GM23338 (cell line): ENCODE measurements around the gene DYNLT5. TPM values are rescaled to one million over a fixed set of nuclear protein-coding genes. Genes with fewer than 3 reads are reported as not detected.

Experiments
- ATAC-seq: fragments of 200-7000 bp; cut with Tn5 transposase; 3 replicates; pipeline ENCODE4 v1.9.1; 2020
- DNase-seq: peaks from one replicate; pipeline ENCODE4 v3.0.0-alpha.2; 2015; ENCODE audit warnings: low spot score
- H2AFZ ChIP-seq: fragments of 200-600 bp; sonication (generic); 2 replicates; pipeline ENCODE4 v1.8.0; 2016; ENCODE audit warnings: antibody characterized with exemption, mild to moderate bottlenecking, moderate library complexity
- H3F3A ChIP-seq: fragments of 200-600 bp; sonication (generic); replicated peaks from 2 replicates; pipeline ENCODE4 v1.8.0; 2017; ENCODE audit warnings: antibody characterized with exemption, mixed run types, low read depth
- H3K27ac ChIP-seq: fragments of 200-600 bp; sonication (generic); 2 replicates; pipeline ENCODE4 v1.6.1; 2016; ENCODE audit warnings: low read depth
- H3K27me3 ChIP-seq: fragments of 200-600 bp; sonication (generic); 2 replicates; pipeline ENCODE4 v1.8.0; 2016; ENCODE audit warnings: mild to moderate bottlenecking, mixed run types, moderate library complexity; ENCODE audit not compliant: insufficient read depth
- H3K36me3 ChIP-seq: fragments of 200-600 bp; sonication (generic); 2 replicates; pipeline ENCODE4 v1.8.0; 2016; ENCODE audit warnings: mild to moderate bottlenecking; ENCODE audit not compliant: insufficient read depth
- H3K4me1 ChIP-seq: fragments of 200-600 bp; sonication (generic); 2 replicates; pipeline ENCODE4 v1.8.0; 2016; ENCODE audit warnings: mild to moderate bottlenecking, moderate library complexity; ENCODE audit not compliant: insufficient read depth
- H3K4me2 ChIP-seq: fragments of 200-600 bp; sonication (generic); 2 replicates; pipeline ENCODE4 v1.7.1; 2017; ENCODE audit warnings: mixed run types
- H3K4me3 ChIP-seq: fragments of 200-600 bp; sonication (generic); 2 replicates; pipeline ENCODE4 v1.6.1; 2016; ENCODE audit warnings: mixed run types
- H3K79me2 ChIP-seq: fragments of 200-600 bp; sonication (generic); replicated peaks from 2 replicates; pipeline ENCODE4 v1.8.0; 2017; ENCODE audit warnings: mild to moderate bottlenecking; ENCODE audit not compliant: insufficient read depth
- H3K9me2 ChIP-seq: fragments of 200-600 bp; sonication (generic); 2 replicates; pipeline ENCODE4 v1.8.0; 2017; ENCODE audit not compliant: insufficient read depth
- H4K20me1 ChIP-seq: fragments of 200-600 bp; sonication (generic); replicated peaks from 2 replicates; pipeline ENCODE4 v1.8.0; 2017; ENCODE audit warnings: mild to moderate bottlenecking; ENCODE audit not compliant: insufficient read depth
- H3K27ac Mint-ChIP-seq: 2 replicates; pipeline ENCODE4 v1.8.0; 2020; ENCODE audit warnings: inconsistent platforms, mild to moderate bottlenecking, moderate library complexity, mixed read lengths
- H3K27me3 Mint-ChIP-seq: 3 replicates; pipeline ENCODE4 v1.8.0; 2022; ENCODE audit warnings: low read depth, mild to moderate bottlenecking, moderate library complexity, mixed read lengths, inconsistent platforms; ENCODE audit not compliant: insufficient read depth, poor library complexity
- H3K36me3 Mint-ChIP-seq: 3 replicates; pipeline ENCODE4 v1.8.0; 2021; ENCODE audit warnings: low read depth, mild to moderate bottlenecking, inconsistent platforms, moderate library complexity, mixed read lengths
- H3K4me1 Mint-ChIP-seq: 3 replicates; pipeline ENCODE4 v1.8.0; 2020; ENCODE audit warnings: mild to moderate bottlenecking, inconsistent platforms, mixed read lengths
- H3K4me3 Mint-ChIP-seq: 3 replicates; pipeline ENCODE4 v1.8.0; 2021; ENCODE audit warnings: moderate library complexity, mild to moderate bottlenecking, inconsistent platforms, mixed read lengths
- H3K9me3 Mint-ChIP-seq: 3 replicates; pipeline ENCODE4 v1.8.0; 2020; ENCODE audit warnings: moderate library complexity, mild to moderate bottlenecking, inconsistent platforms, mixed read lengths
- CTCF ChIP-seq, 2 experiments: fragments of 200-600 bp in 1 of 2; sonication (generic) in 1 of 2; conservative IDR thresholded peaks; 2 replicates each; pipeline versions ENCODE4 v1.5.1 to v1.6.1; 2016 to 2017; ENCODE audit warnings: antibody characterized with exemption in 2 of 2, low read depth in 2 of 2, mild to moderate bottlenecking in 2 of 2, moderate library complexity in 1 of 2
- EZH2 ChIP-seq: fragments of 200-600 bp; sonication (generic); IDR thresholded peaks from one replicate; pipeline ENCODE4 v1.8.0; 2017; ENCODE audit warnings: antibody characterized with exemption, mild to moderate bottlenecking, low read depth; ENCODE audit not compliant: unreplicated experiment
- JUNB ChIP-seq: IDR thresholded peaks from one replicate; pipeline ENCODE4 v1.6.1; 2016; ENCODE audit warnings: antibody characterized with exemption; ENCODE audit not compliant: unreplicated experiment
- NANOG ChIP-seq: IDR thresholded peaks from 2 replicates; pipeline ENCODE4 v1.6.1; 2016; ENCODE audit warnings: antibody characterized with exemption, borderline replicate concordance
- POLR2AphosphoS5 ChIP-seq: IDR thresholded peaks from 2 replicates; pipeline ENCODE4 v1.6.1; 2016; ENCODE audit warnings: antibody characterized with exemption, low read depth
- ZNF114 ChIP-seq: fragments of 250-450 bp; sonication (Bioruptor Pico); IDR thresholded peaks from 2 replicates; pipeline ENCODE4 v1.5.0; 2020; ENCODE audit warnings: mild to moderate bottlenecking, moderate library complexity
- polyA plus RNA-seq: library from polyadenylated mRNA; unstranded; fragments of >200 nt; fragmentation: Nextera tagmentation; extraction: Ambion mirVana; gene quantifications from 2 replicates; pipeline ENCODE4 v1.2.1, GENCODE V29; 2016
- total RNA-seq: library from RNA; depleted of rRNA; stranded (reverse); fragments of >200 nt; shearing (Covaris generic); gene quantifications from 2 replicates; pipeline ENCODE4 v1.2.3, GENCODE V29; 2014
- TF ChIP-seq, protein P1 (sequence below): fragments of 250-450 bp; sonication (Bioruptor Pico); IDR thresholded peaks from 2 replicates; pipeline ENCODE4 v1.5.0; 2020; ENCODE audit warnings: mild to moderate bottlenecking, moderate library complexity
- TF ChIP-seq, protein P2 (sequence below): IDR thresholded peaks from one replicate; pipeline ENCODE4 v1.6.1; 2018; ENCODE audit warnings: antibody characterized with exemption; ENCODE audit not compliant: unreplicated experiment

DYNLT5 gene
- total and polyA plus RNA-seq, 2 experiments from 2014 or later = 0.95 to 2.8 TPM

GRCh38 chr1:66745451-66745850, 6.8 kb upstream of the DYNLT5 start (continued):
- TF ChIP-seq, protein P1, sequence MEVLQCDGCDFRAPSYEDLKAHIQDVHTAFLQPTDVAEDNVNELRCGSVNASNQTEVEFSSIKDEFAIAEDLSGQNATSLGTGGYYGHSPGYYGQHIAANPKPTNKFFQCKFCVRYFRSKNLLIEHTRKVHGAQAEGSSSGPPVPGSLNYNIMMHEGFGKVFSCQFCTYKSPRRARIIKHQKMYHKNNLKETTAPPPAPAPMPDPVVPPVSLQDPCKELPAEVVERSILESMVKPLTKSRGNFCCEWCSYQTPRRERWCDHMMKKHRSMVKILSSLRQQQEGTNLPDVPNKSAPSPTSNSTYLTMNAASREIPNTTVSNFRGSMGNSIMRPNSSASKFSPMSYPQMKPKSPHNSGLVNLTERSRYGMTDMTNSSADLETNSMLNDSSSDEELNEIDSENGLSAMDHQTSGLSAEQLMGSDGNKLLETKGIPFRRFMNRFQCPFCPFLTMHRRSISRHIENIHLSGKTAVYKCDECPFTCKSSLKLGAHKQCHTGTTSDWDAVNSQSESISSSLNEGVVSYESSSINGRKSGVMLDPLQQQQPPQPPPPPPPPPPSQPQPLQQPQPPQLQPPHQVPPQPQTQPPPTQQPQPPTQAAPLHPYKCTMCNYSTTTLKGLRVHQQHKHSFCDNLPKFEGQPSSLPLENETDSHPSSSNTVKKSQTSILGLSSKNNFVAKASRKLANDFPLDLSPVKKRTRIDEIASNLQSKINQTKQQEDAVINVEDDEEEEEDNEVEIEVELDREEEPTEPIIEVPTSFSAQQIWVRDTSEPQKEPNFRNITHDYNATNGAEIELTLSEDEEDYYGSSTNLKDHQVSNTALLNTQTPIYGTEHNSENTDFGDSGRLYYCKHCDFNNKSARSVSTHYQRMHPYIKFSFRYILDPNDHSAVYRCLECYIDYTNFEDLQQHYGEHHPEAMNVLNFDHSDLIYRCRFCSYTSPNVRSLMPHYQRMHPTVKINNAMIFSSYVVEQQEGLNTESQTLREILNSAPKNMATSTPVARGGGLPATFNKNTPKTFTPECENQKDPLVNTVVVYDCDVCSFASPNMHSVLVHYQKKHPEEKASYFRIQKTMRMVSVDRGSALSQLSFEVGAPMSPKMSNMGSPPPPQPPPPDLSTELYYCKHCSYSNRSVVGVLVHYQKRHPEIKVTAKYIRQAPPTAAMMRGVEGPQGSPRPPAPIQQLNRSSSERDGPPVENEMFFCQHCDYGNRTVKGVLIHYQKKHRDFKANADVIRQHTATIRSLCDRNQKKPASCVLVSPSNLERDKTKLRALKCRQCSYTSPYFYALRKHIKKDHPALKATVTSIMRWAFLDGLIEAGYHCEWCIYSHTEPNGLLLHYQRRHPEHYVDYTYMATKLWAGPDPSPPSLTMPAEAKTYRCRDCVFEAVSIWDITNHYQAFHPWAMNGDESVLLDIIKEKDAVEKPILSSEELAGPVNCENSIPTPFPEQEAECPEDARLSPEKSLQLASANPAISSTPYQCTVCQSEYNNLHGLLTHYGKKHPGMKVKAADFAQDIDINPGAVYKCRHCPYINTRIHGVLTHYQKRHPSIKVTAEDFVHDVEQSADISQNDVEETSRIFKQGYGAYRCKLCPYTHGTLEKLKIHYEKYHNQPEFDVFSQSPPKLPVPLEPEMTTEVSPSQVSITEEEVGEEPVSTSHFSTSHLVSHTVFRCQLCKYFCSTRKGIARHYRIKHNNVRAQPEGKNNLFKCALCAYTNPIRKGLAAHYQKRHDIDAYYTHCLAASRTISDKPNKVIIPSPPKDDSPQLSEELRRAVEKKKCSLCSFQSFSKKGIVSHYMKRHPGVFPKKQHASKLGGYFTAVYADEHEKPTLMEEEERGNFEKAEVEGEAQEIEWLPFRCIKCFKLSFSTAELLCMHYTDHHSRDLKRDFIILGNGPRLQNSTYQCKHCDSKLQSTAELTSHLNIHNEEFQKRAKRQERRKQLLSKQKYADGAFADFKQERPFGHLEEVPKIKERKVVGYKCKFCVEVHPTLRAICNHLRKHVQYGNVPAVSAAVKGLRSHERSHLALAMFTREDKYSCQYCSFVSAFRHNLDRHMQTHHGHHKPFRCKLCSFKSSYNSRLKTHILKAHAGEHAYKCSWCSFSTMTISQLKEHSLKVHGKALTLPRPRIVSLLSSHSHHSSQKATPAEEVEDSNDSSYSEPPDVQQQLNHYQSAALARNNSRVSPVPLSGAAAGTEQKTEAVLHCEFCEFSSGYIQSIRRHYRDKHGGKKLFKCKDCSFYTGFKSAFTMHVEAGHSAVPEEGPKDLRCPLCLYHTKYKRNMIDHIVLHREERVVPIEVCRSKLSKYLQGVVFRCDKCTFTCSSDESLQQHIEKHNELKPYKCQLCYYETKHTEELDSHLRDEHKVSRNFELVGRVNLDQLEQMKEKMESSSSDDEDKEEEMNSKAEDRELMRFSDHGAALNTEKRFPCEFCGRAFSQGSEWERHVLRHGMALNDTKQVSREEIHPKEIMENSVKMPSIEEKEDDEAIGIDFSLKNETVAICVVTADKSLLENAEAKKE (CRISPR knock-in tag) = no peak
- TF ChIP-seq POLR2AphosphoS5 (no peak), CTCF (conservative IDR thresholded peaks at IDR 0.05; ENCODE audit: low read depth in 2 of 2) (no peak), EZH2 (no peak), NANOG (no peak), ZNF114 (CRISPR knock-in tag) (no peak), JUNB (no peak)

GRCh38 chr1:66747501-66747900, 4.8 kb upstream of the DYNLT5 start:
- H3K4me3 ChIP-seq = no peak overlapping the region
- Mint-ChIP-seq H3K4me3 (no peak overlapping the region), H3K4me1 (peaks cover 4% of the 10 kb centered on the region; the same call in 1 of the 3 replicates), H3K36me3 (no peaks in the 10 kb centered on the region), H3K27ac (no peak overlapping the region), H3K9me3 (no peaks in the 10 kb centered on the region), H3K27me3 (peaks cover 10% of the 10 kb centered on the region)
- no peaks in the 10 kb centered on the region for H3K4me1 ChIP-seq
- H2AFZ ChIP-seq = no peak overlapping the region
- no peak for DNase-seq
- peaks cover 16% of the 10 kb centered on the region; the same call in 1 of the 2 replicates for H3K27me3 ChIP-seq
- no peaks in the 10 kb centered on the region for H3F3A ChIP-seq
- no peaks in the 10 kb centered on the region for H3K36me3 ChIP-seq
- no peaks in the 10 kb centered on the region for H3K79me2 ChIP-seq
- H4K20me1 ChIP-seq = no peaks in the 10 kb centered on the region
- no peak overlapping the region for H3K4me2 ChIP-seq
- H3K27ac ChIP-seq = no peak overlapping the region
- no peak for ATAC-seq
- H3K9me2 ChIP-seq = no peaks in the 10 kb centered on the region
- TF ChIP-seq, protein P2, sequence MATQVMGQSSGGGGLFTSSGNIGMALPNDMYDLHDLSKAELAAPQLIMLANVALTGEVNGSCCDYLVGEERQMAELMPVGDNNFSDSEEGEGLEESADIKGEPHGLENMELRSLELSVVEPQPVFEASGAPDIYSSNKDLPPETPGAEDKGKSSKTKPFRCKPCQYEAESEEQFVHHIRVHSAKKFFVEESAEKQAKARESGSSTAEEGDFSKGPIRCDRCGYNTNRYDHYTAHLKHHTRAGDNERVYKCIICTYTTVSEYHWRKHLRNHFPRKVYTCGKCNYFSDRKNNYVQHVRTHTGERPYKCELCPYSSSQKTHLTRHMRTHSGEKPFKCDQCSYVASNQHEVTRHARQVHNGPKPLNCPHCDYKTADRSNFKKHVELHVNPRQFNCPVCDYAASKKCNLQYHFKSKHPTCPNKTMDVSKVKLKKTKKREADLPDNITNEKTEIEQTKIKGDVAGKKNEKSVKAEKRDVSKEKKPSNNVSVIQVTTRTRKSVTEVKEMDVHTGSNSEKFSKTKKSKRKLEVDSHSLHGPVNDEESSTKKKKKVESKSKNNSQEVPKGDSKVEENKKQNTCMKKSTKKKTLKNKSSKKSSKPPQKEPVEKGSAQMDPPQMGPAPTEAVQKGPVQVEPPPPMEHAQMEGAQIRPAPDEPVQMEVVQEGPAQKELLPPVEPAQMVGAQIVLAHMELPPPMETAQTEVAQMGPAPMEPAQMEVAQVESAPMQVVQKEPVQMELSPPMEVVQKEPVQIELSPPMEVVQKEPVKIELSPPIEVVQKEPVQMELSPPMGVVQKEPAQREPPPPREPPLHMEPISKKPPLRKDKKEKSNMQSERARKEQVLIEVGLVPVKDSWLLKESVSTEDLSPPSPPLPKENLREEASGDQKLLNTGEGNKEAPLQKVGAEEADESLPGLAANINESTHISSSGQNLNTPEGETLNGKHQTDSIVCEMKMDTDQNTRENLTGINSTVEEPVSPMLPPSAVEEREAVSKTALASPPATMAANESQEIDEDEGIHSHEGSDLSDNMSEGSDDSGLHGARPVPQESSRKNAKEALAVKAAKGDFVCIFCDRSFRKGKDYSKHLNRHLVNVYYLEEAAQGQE = no peak
